ENCODE results near the gene LAMC1. TPM values are rescaled to one million over a fixed set of nuclear protein-coding genes. Genes with fewer than 3 reads are reported as not detected.

Gene LAMC1
- total and polyA plus RNA-seq, 2 of the 4 experiments (the other 2 are of a cell fraction): 249 to 394 TPM

DNA sequence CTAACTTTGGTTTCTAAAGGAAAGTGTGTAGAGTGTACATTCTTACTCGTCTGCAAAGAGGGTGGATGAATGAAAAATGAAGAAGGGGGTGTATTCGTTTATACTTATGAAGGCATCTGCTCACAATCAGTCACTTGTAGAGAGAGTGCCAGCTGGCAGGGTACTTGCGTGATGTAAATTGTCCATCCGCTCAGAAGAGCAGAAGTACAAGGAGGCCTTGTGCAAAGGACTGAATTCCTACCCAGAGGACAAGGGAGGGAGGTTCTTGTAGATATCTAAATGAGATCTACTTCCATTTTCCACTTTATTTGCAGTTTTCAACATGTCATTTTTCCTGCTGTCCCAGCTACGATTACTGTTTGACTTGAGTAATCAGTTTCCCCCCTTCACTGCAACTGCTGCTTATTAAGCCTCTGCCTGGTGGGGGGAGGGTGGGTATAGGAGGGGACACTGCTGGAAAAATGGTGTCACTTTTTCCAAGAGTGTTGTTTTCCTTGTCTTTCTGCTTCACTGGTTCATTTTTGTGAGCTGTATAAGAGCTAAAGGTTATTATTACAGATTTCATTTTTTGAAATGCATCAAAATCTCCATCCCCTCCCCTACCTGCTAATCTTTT is 67.3 kb downstream of the LAMC1 start:
- CTCF ChIA-PET: interaction anchor here (0.7 to 1.4 kb wide), 2 partner anchors 60 to 128 kb away, joined by 3 to 4 read pairs; no protein-coding TSS in a partner anchor
- dilution Hi-C loops (cut with HindIII; ENCODE audit: low sequenced_read_pairs, unreplicated experiment): no loop called here
- DNase-seq: peak; percentile 82

More for the DNA sequence above, 67.3 kb downstream of the LAMC1 start:
- H4K91ac ChIP-seq (ENCODE audit: insufficient read depth, low read depth, low read length): 0 out of 2 replicates have a peak overlapping the region, but pooled peaks have one; percentile 5
- POLR2A ChIA-PET (ENCODE audit: unreplicated experiment): no interaction called here
- H3K9me1 ChIP-seq (ENCODE audit: insufficient read depth, low read length): peaks cover 28% of the 10 kb centered on the region
- H3K23ac ChIP-seq (ENCODE audit: low read depth, low read length): peak overlapping the region; percentile 13; the same call in 1 of the 2 replicates
- peaks cover 9 to 77% of the 10 kb centered on the region in 2 experiments; a peak in 3 of 4 replicates for H3K79me1 ChIP-seq (ENCODE audit: low read depth in 1 of 2, low read length in 2 of 2)
- H2BK15ac ChIP-seq (ENCODE audit: low read depth, low read length): no peak overlapping the region
- H3K14ac ChIP-seq (replicated peaks; ENCODE audit: low read depth, low read length): peak overlapping the region; percentile 48; the same call in 1 of the 2 replicates
- H3K9me3 ChIP-seq (ENCODE audit: control insufficient read depth, insufficient read depth, low read length): no peaks in the 10 kb centered on the region
- no peak overlapping the region for H3K4me3 ChIP-seq (ENCODE audit: insufficient read depth, low read depth, low read length)
- H4K8ac ChIP-seq (ENCODE audit: low read depth in 2 of 2, low read length in 2 of 2): no peak overlapping the region
- H3K27ac ChIP-seq (ENCODE audit: insufficient read depth, low read length): peak overlapping the region; percentile 68; the same call in 1 of the 2 replicates
- peak overlapping the region; percentile 58 for H3K4me2 ChIP-seq (ENCODE audit: low read depth, low read length)
- peak overlapping the region; percentile 14; the same call in 1 of the 2 replicates for H2AK5ac ChIP-seq (ENCODE audit: low read depth, low read length)
- H3K56ac ChIP-seq (ENCODE audit: extremely low read depth, insufficient read depth, low read length): no peak overlapping the region
- no TSS peak for BruUV-seq (replicated peaks)
- H3K9ac ChIP-seq (ENCODE audit: low read depth, low read length): no peak overlapping the region
- intact Hi-C loops (cut with micrococcal nuclease) (no loop called here), in situ Hi-C loops (cut with MboI; ENCODE audit: low sequenced_read_pairs) (no loop called here)
- TF ChIP-seq RAD21 (IDR thresholded peaks at IDR 0.05; ENCODE audit: low read length): no peak
- TF ChIP-seq CHD1 (IDR thresholded peaks at IDR 0.05; ENCODE audit: low read depth, low read length): no peak
- TF ChIP-seq SMC3 (IDR thresholded peaks at IDR 0.05; ENCODE audit: low read depth, low read length): no peak
- TF ChIP-seq, protein P1, sequence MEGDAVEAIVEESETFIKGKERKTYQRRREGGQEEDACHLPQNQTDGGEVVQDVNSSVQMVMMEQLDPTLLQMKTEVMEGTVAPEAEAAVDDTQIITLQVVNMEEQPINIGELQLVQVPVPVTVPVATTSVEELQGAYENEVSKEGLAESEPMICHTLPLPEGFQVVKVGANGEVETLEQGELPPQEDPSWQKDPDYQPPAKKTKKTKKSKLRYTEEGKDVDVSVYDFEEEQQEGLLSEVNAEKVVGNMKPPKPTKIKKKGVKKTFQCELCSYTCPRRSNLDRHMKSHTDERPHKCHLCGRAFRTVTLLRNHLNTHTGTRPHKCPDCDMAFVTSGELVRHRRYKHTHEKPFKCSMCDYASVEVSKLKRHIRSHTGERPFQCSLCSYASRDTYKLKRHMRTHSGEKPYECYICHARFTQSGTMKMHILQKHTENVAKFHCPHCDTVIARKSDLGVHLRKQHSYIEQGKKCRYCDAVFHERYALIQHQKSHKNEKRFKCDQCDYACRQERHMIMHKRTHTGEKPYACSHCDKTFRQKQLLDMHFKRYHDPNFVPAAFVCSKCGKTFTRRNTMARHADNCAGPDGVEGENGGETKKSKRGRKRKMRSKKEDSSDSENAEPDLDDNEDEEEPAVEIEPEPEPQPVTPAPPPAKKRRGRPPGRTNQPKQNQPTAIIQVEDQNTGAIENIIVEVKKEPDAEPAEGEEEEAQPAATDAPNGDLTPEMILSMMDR (conservative IDR thresholded peaks at IDR 0.05; ENCODE audit: low read depth, low read length): no peak
- no peak for TF ChIP-seq RFX5 (IDR thresholded peaks at IDR 0.05; ENCODE audit: low read depth, low read length)
- no peak for TF ChIP-seq MAZ (IDR thresholded peaks at IDR 0.05; ENCODE audit: borderline replicate concordance, low read depth, low read length)
- H2AFZ ChIP-seq (replicated peaks; ENCODE audit: low read length, poor library complexity): no peak overlapping the region
- H2BK20ac ChIP-seq (ENCODE audit: low read depth, low read length): no peak overlapping the region
- no peaks in the 10 kb centered on the region for H3K27me3 ChIP-seq (ENCODE audit: control insufficient read depth, insufficient read depth, low read length)
- peaks cover 62% of the 10 kb centered on the region for H4K20me1 ChIP-seq (ENCODE audit: insufficient read depth, low read length)
- no peak overlapping the region for H3K4ac ChIP-seq (ENCODE audit: low read depth, low read length)
- peak; percentile 46 for ATAC-seq (ENCODE audit: low read depth)
- peaks cover 20% of the 10 kb centered on the region for H3K4me1 ChIP-seq (ENCODE audit: control insufficient read depth, insufficient read depth, low read length)
- no peak overlapping the region for H2AK9ac ChIP-seq (replicated peaks; ENCODE audit: low read depth, low read length, poor library complexity)
- WGBS, 2 experiments (ENCODE audit: extremely low coverage in 2 of 2, insufficient read length in 1 of 2): 0% methylated on average over 2 of the region's 5 CpGs; no CpG with 5 or more reads in 1 of the 2 experiments
- no peak overlapping the region for H2BK120ac ChIP-seq (ENCODE audit: low read depth, low read length)
- H4K5ac ChIP-seq (ENCODE audit: low read depth, low read length): peak overlapping the region; percentile 42; the same call in 1 of the 2 replicates
- peak overlapping the region; percentile 15 for H2BK5ac ChIP-seq (ENCODE audit: low read depth, low read length, poor library complexity, severe bottlenecking)
- H3K36me3 ChIP-seq (ENCODE audit: control insufficient read depth, insufficient read depth, low read length): no peaks in the 10 kb centered on the region
- H3K18ac ChIP-seq (ENCODE audit: low read depth, low read length): peak overlapping the region; percentile 46; the same call in 1 of the 2 replicates

Data from IMR-90 (cell line).